ENCODE data around the gene VKORC1L1.
"Not testable (repeated sequence)": the region's sequence is repeated elsewhere in the genome, so short reads cannot be mapped to it uniquely, and the experiment has no call there.

The VKORC1L1 gene

DNA sequence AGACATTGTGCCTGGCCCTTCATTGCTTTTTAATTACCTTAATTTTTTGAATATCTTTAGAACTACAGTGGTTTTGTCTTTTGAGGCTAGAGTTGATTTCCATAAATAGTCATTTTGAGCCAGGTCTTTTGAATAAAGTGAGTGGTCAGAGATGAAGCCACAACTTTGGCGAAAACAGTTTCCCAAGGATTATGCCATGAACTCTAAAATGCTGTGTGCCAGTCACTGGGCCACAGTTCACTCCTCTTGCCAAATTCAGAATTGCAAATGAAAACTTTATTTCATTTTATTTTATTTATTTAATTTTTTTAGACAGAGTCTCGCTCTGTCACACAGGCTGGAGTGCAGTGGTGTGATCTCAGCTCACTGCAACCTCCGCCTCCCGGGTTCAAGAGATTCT is 14.2 kb upstream of the VKORC1L1 start:
- H3K4me2 ChIP-seq (ENCODE audit: low read length); H3K4me1 ChIP-seq (ENCODE audit: low read length); H3K9me3 ChIP-seq (ENCODE audit: insufficient read depth, low read length); H3K27ac ChIP-seq (ENCODE audit: low read length); H3K9ac ChIP-seq (ENCODE audit: low read length); H3K4me3 ChIP-seq (ENCODE audit: low read length); H3K36me3 ChIP-seq (replicated peaks; ENCODE audit: low read depth, low read length); H3K79me2 ChIP-seq (ENCODE audit: low read length); H3K27me3 ChIP-seq (ENCODE audit: low read depth, low read length); H2AFZ ChIP-seq (ENCODE audit: low read depth, low read length); H4K20me1 ChIP-seq (ENCODE audit: insufficient read depth, low read length): not testable (repeated sequence)

- H3K27me3 ChIP-seq (ENCODE audit: low read depth, low read length); H3K9me3 ChIP-seq (ENCODE audit: insufficient read depth, low read length); H3K4me3 ChIP-seq (ENCODE audit: low read length); H4K20me1 ChIP-seq (ENCODE audit: insufficient read depth, low read length); H2AFZ ChIP-seq (ENCODE audit: low read depth, low read length); H3K36me3 ChIP-seq (replicated peaks; ENCODE audit: low read depth, low read length); H3K9ac ChIP-seq (ENCODE audit: low read length); H3K4me1 ChIP-seq (ENCODE audit: low read length); H3K4me2 ChIP-seq (ENCODE audit: low read length); H3K27ac ChIP-seq (ENCODE audit: low read length); H3K79me2 ChIP-seq (ENCODE audit: low read length): not testable (repeated sequence)
Measured at GRCh38 chr7:65866244-65866643, 6.6 kb upstream of the VKORC1L1 start.

DNA sequence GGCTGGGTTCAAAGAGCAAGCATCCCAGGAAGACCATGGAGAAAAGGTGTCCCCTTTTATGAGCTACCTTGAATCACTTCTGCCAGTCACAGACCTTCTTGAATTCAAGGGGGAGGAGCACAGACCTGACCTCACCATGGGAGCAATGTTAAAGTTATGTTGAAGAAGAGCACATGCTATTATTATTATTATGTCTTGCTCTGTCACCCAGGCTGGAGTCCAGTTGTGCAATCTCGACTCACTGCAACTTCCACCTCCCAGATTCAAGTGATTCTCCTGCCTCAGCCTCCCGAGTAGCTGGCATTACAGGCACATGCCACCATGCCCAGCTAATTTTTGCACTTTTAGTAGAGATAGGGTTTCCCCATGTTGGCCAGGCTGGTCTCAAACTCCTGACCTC is 5.2 kb upstream of the VKORC1L1 start:
- not testable (repeated sequence) for H3K36me3 ChIP-seq (replicated peaks; ENCODE audit: low read depth, low read length); H3K4me2 ChIP-seq (ENCODE audit: low read length); H4K20me1 ChIP-seq (ENCODE audit: insufficient read depth, low read length); H3K27ac ChIP-seq (ENCODE audit: low read length); H3K9me3 ChIP-seq (ENCODE audit: insufficient read depth, low read length); H3K27me3 ChIP-seq (ENCODE audit: low read depth, low read length); H3K79me2 ChIP-seq (ENCODE audit: low read length); H3K4me3 ChIP-seq (ENCODE audit: low read length); H2AFZ ChIP-seq (ENCODE audit: low read depth, low read length); H3K4me1 ChIP-seq (ENCODE audit: low read length); H3K9ac ChIP-seq (ENCODE audit: low read length)

GRCh38 chr7:65869312-65869711 is 3.6 kb upstream of the VKORC1L1 start:
- not testable (repeated sequence) for H4K20me1 ChIP-seq (ENCODE audit: insufficient read depth, low read length); H3K27me3 ChIP-seq (ENCODE audit: low read depth, low read length); H3K9me3 ChIP-seq (ENCODE audit: insufficient read depth, low read length); H3K4me3 ChIP-seq (ENCODE audit: low read length); H3K27ac ChIP-seq (ENCODE audit: low read length); H3K9ac ChIP-seq (ENCODE audit: low read length); H3K4me1 ChIP-seq (ENCODE audit: low read length); H2AFZ ChIP-seq (ENCODE audit: low read depth, low read length); H3K36me3 ChIP-seq (replicated peaks; ENCODE audit: low read depth, low read length); H3K4me2 ChIP-seq (ENCODE audit: low read length)
- peaks cover 10% of the 10 kb centered on the region for H3K79me2 ChIP-seq (ENCODE audit: low read length)

GRCh38 chr7:65871451-65871850 is 1.4 kb upstream of the VKORC1L1 start:
- H3K4me2 ChIP-seq (ENCODE audit: low read length); H3K27me3 ChIP-seq (ENCODE audit: low read depth, low read length); H3K4me3 ChIP-seq (ENCODE audit: low read length); H2AFZ ChIP-seq (ENCODE audit: low read depth, low read length); H3K27ac ChIP-seq (ENCODE audit: low read length); H4K20me1 ChIP-seq (ENCODE audit: insufficient read depth, low read length); H3K4me1 ChIP-seq (ENCODE audit: low read length); H3K9ac ChIP-seq (ENCODE audit: low read length); H3K9me3 ChIP-seq (ENCODE audit: insufficient read depth, low read length); H3K36me3 ChIP-seq (replicated peaks; ENCODE audit: low read depth, low read length): not testable (repeated sequence)
- peaks cover 27% of the 10 kb centered on the region for H3K79me2 ChIP-seq (ENCODE audit: low read length)

- Histone ChIP-seq H3K9ac (ENCODE audit: low read length) (peak overlapping the region; percentile 88), H3K27ac (ENCODE audit: low read length) (peak overlapping the region; percentile 58), H3K4me3 (ENCODE audit: low read length) (peak overlapping the region; percentile 94), H3K4me2 (ENCODE audit: low read length) (peak overlapping the region; percentile 89), H3K79me2 (ENCODE audit: low read length) (peaks cover 32% of the 10 kb centered on the region)
- H2AFZ ChIP-seq (ENCODE audit: low read depth, low read length); H3K9me3 ChIP-seq (ENCODE audit: insufficient read depth, low read length); H4K20me1 ChIP-seq (ENCODE audit: insufficient read depth, low read length); H3K36me3 ChIP-seq (replicated peaks; ENCODE audit: low read depth, low read length); H3K4me1 ChIP-seq (ENCODE audit: low read length); H3K27me3 ChIP-seq (ENCODE audit: low read depth, low read length): not testable (repeated sequence)
Measured at GRCh38 chr7:65873582-65874193, 814 bp downstream of the VKORC1L1 start.

DNA sequence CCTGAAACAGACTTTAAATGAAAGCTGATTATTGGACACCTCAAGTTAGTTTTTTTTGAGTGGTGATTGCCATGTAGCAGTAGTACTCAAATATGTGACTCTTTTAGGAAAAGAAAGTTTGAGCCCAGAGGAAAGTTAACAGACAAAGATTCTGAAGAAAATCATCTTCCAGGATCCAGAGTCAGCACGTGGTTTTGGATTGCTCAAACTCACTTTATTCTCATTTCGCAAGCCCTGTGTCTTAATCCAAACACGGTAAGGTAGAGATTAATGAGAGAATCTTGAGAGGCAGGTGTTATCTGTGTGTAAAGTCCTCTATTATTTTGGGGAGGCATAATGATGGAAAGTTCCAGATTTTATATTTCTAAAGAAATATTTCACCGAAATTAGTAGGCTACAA is 2.8 kb downstream of the VKORC1L1 start:
- not testable (repeated sequence) for H3K27ac ChIP-seq (ENCODE audit: low read length); H3K9me3 ChIP-seq (ENCODE audit: insufficient read depth, low read length); H2AFZ ChIP-seq (ENCODE audit: low read depth, low read length); H3K27me3 ChIP-seq (ENCODE audit: low read depth, low read length); H3K4me2 ChIP-seq (ENCODE audit: low read length); H3K36me3 ChIP-seq (replicated peaks; ENCODE audit: low read depth, low read length); H4K20me1 ChIP-seq (ENCODE audit: insufficient read depth, low read length); H3K4me3 ChIP-seq (ENCODE audit: low read length); H3K9ac ChIP-seq (ENCODE audit: low read length)
- H3K79me2 ChIP-seq (ENCODE audit: low read length), result peaks cover 47% of the 10 kb centered on the region
- peaks cover 13% of the 10 kb centered on the region for H3K4me1 ChIP-seq (ENCODE audit: low read length)

- not testable (repeated sequence) for H4K20me1 ChIP-seq (ENCODE audit: insufficient read depth, low read length); H3K27me3 ChIP-seq (ENCODE audit: low read depth, low read length); H2AFZ ChIP-seq (ENCODE audit: low read depth, low read length); H3K9me3 ChIP-seq (ENCODE audit: insufficient read depth, low read length); H3K9ac ChIP-seq (ENCODE audit: low read length); H3K4me3 ChIP-seq (ENCODE audit: low read length); H3K36me3 ChIP-seq (replicated peaks; ENCODE audit: low read depth, low read length)
- H3K4me1 ChIP-seq (ENCODE audit: low read length), result peaks cover 13% of the 10 kb centered on the region
- H3K4me2 ChIP-seq (ENCODE audit: low read length), result peak overlapping the region; percentile 35
- peak overlapping the region; percentile 38; the same call in 1 of the 2 replicates for H3K27ac ChIP-seq (ENCODE audit: low read length)
- peaks cover 60% of the 10 kb centered on the region for H3K79me2 ChIP-seq (ENCODE audit: low read length)
Measured at GRCh38 chr7:65879292-65880153, 6.6 kb downstream of the VKORC1L1 start.

- Histone ChIP-seq H3K27ac (ENCODE audit: low read length) (0 out of 2 replicates have a peak overlapping the region, but pooled peaks have one; percentile 38), H3K4me2 (ENCODE audit: low read length) (peak overlapping the region; percentile 35; the same call in 1 of the 2 replicates), H3K4me1 (ENCODE audit: low read length) (peaks cover 13% of the 10 kb centered on the region), H3K79me2 (ENCODE audit: low read length) (peaks cover 56% of the 10 kb centered on the region)
- not testable (repeated sequence) for H2AFZ ChIP-seq (ENCODE audit: low read depth, low read length); H3K4me3 ChIP-seq (ENCODE audit: low read length); H3K9me3 ChIP-seq (ENCODE audit: insufficient read depth, low read length); H4K20me1 ChIP-seq (ENCODE audit: insufficient read depth, low read length); H3K9ac ChIP-seq (ENCODE audit: low read length); H3K27me3 ChIP-seq (ENCODE audit: low read depth, low read length); H3K36me3 ChIP-seq (replicated peaks; ENCODE audit: low read depth, low read length)
Measured at GRCh38 chr7:65880242-65880641, 7.4 kb downstream of the VKORC1L1 start.

Measured in OCI-LY3 (cell line).